HUES64 (cell line): Measurements from ENCODE around the gene CABLES1.
A peak's percentile ranks its signal among the peaks of the same experiment; 100 is the strongest.
"Not testable (repeated sequence)": the region's sequence is repeated elsewhere in the genome, so short reads cannot be mapped to it uniquely, and the experiment has no call there.

ENCODE experiments used
- H3K27ac ChIP-seq: 2 replicates; pipeline ENCODE4 v1.7.0; 2013; ENCODE audit warnings: low read depth, low read length, inconsistent platforms
- H3K27me3 ChIP-seq: 2 replicates; pipeline ENCODE4 v1.6.1; 2013; ENCODE audit warnings: mild to moderate bottlenecking, low read length; ENCODE audit not compliant: insufficient read depth
- H3K36me3 ChIP-seq: 2 replicates; pipeline ENCODE4 v1.6.1; 2013; ENCODE audit warnings: mild to moderate bottlenecking, low read length; ENCODE audit not compliant: insufficient read depth
- H3K4me1 ChIP-seq: 2 replicates; pipeline ENCODE4 v1.6.1; 2013; ENCODE audit warnings: mild to moderate bottlenecking, low read length, moderate library complexity; ENCODE audit not compliant: insufficient read depth
- H3K4me3 ChIP-seq: 2 replicates; pipeline ENCODE4 v1.5.1; 2013; ENCODE audit warnings: mild to moderate bottlenecking, low read length, moderate library complexity
- H3K9ac ChIP-seq: 2 replicates; pipeline ENCODE4 v1.6.1; 2013; ENCODE audit warnings: mild to moderate bottlenecking, low read depth, low read length
- H3K9me3 ChIP-seq: 2 replicates; pipeline ENCODE4 v1.6.1; 2013; ENCODE audit warnings: low read depth, low read length; ENCODE audit not compliant: insufficient read depth
- WGBS: fragments of 150-250, 120-280 bp; methylation state at CpG from one replicate; pipeline ENCODE4 v1.1.7; 2013; ENCODE audit warnings: missing lambda C conversion rate; 5-methylcytosine and 5-hydroxymethylcytosine counted together

The CABLES1 gene

GRCh38 chr18:23260926-23261590, 125.8 kb downstream of the CABLES1 start:
- Histone ChIP-seq H3K4me3 (no peak overlapping the region), H3K27ac (peak overlapping the region; percentile 88), H3K9me3 (no peaks in the 10 kb centered on the region), H3K4me1 (peaks cover 27% of the 10 kb centered on the region), H3K27me3 (no peaks in the 10 kb centered on the region), H3K36me3 (peaks cover 26% of the 10 kb centered on the region), H3K9ac (no peak overlapping the region)
- WGBS: 94% methylated on average over 7 of the region's 7 CpGs

- peaks cover 29% of the 10 kb centered on the region for H3K4me1 ChIP-seq
- H3K27ac ChIP-seq: no peak overlapping the region
Measured at GRCh38 chr18:23263551-23264235, 128.4 kb downstream of the CABLES1 start.

GRCh38 chr18:23265682-23266399, 130.6 kb downstream of the CABLES1 start:
- Histone ChIP-seq H3K4me1 (peaks cover 7% of the 10 kb centered on the region; the same call in 1 of the 2 replicates), H3K27me3 (no peaks in the 10 kb centered on the region), H3K9me3 (peaks cover 25% of the 10 kb centered on the region), H3K4me3 (no peak overlapping the region), H3K9ac (no peak overlapping the region), H3K27ac (no peak overlapping the region), H3K36me3 (no peaks in the 10 kb centered on the region)
- 83% methylated on average over 7 of the region's 7 CpGs for WGBS

More at GRCh38 chr18:23263551-23264235, 128.4 kb downstream of the CABLES1 start:
- peaks cover 2% of the 10 kb centered on the region; the same call in 1 of the 2 replicates for H3K36me3 ChIP-seq
- peaks cover 3% of the 10 kb centered on the region; the same call in 1 of the 2 replicates for H3K9me3 ChIP-seq
- 91% methylated on average over 9 of the region's 9 CpGs for WGBS
- no peaks in the 10 kb centered on the region for H3K27me3 ChIP-seq
- H3K4me3 ChIP-seq: no peak overlapping the region
- no peak overlapping the region for H3K9ac ChIP-seq

- Histone ChIP-seq H3K36me3 (no peaks in the 10 kb centered on the region), H3K27me3 (no peaks in the 10 kb centered on the region), H3K9me3 (peaks cover 30% of the 10 kb centered on the region), H3K4me1 (0 out of 2 replicates have a peak, but pooled peaks cover 6% of the 10 kb centered on the region), H3K27ac (no peak overlapping the region), H3K9ac (no peak overlapping the region), H3K4me3 (no peak overlapping the region)
- WGBS: 92% methylated on average over 20 of the region's 20 CpGs
Measured at GRCh38 chr18:23266717-23267446, 131.6 kb downstream of the CABLES1 start.

GRCh38 chr18:23267447-23267776, 132.1 kb downstream of the CABLES1 start:
- Histone ChIP-seq H3K4me3 (no peak overlapping the region), H3K27ac (no peak overlapping the region), H3K4me1 (0 out of 2 replicates have a peak, but pooled peaks cover 6% of the 10 kb centered on the region), H3K9me3 (peaks cover 30% of the 10 kb centered on the region), H3K9ac (no peak overlapping the region), H3K36me3 (no peaks in the 10 kb centered on the region), H3K27me3 (no peaks in the 10 kb centered on the region)
- 92% methylated on average over 6 of the region's 6 CpGs for WGBS

- Histone ChIP-seq H3K27ac (no peak overlapping the region), H3K27me3 (no peaks in the 10 kb centered on the region), H3K36me3 (no peaks in the 10 kb centered on the region), H3K9ac (no peak overlapping the region), H3K9me3 (peaks cover 30% of the 10 kb centered on the region), H3K4me1 (peaks cover 16% of the 10 kb centered on the region; the same call in 1 of the 2 replicates), H3K4me3 (no peak overlapping the region)
- WGBS: 92% methylated on average over 6 of the region's 8 CpGs
Measured at GRCh38 chr18:23268641-23269040, 133.4 kb downstream of the CABLES1 start.

GRCh38 chr18:23269068-23269467, 133.8 kb downstream of the CABLES1 start:
- not testable (repeated sequence) for H3K27ac ChIP-seq, H3K9ac ChIP-seq, H3K4me3 ChIP-seq, H3K36me3 ChIP-seq, H3K27me3 ChIP-seq
- H3K9me3 ChIP-seq: peaks cover 30% of the 10 kb centered on the region
- WGBS: 96% methylated on average over 1 of the region's 1 CpG
- peaks cover 16% of the 10 kb centered on the region; the same call in 1 of the 2 replicates for H3K4me1 ChIP-seq

GRCh38 chr18:23269928-23270327, 134.6 kb downstream of the CABLES1 start:
- Histone ChIP-seq H3K9me3 (peaks cover 30% of the 10 kb centered on the region), H3K4me3 (no peak overlapping the region), H3K4me1 (peaks cover 16% of the 10 kb centered on the region; the same call in 1 of the 2 replicates), H3K27me3 (no peaks in the 10 kb centered on the region), H3K9ac (no peak overlapping the region), H3K27ac (no peak overlapping the region), H3K36me3 (no peaks in the 10 kb centered on the region)
- WGBS: 93% methylated on average over 2 of the region's 2 CpGs

GRCh38 chr18:23270986-23271680, 135.8 kb downstream of the CABLES1 start:
- WGBS: 94% methylated on average over 3 of the region's 4 CpGs
- peaks cover 30% of the 10 kb centered on the region for H3K9me3 ChIP-seq
- H3K36me3 ChIP-seq: no peaks in the 10 kb centered on the region
- no peaks in the 10 kb centered on the region for H3K27me3 ChIP-seq
- H3K4me1 ChIP-seq: peaks cover 16% of the 10 kb centered on the region; the same call in 1 of the 2 replicates
- no peak overlapping the region for H3K27ac ChIP-seq
- no peak overlapping the region for H3K4me3 ChIP-seq
- H3K9ac ChIP-seq: no peak overlapping the region

GRCh38 chr18:23272498-23273232, 137.4 kb downstream of the CABLES1 start:
- no peak overlapping the region for H3K9ac ChIP-seq
- H3K27me3 ChIP-seq: no peaks in the 10 kb centered on the region
- 74% methylated on average over 11 of the region's 11 CpGs for WGBS
- H3K36me3 ChIP-seq: no peaks in the 10 kb centered on the region
- H3K27ac ChIP-seq: no peak overlapping the region
- no peak overlapping the region for H3K4me3 ChIP-seq
- H3K9me3 ChIP-seq: peaks cover 33% of the 10 kb centered on the region
- H3K4me1 ChIP-seq: peaks cover 16% of the 10 kb centered on the region; the same call in 1 of the 2 replicates
